Lower leg skin (tissue), 3 donors: Measurements from ENCODE around the gene NUDT1.

Experiments used
- POLR2A ChIP-seq, 2 donors: fragments of 450-650 bp; IDR thresholded peaks; one replicate each; pipeline ENCODE4 v1.6.1; 2016 to 2017; ENCODE audit warnings: antibody characterized with exemption in 2 of 2, mild to moderate bottlenecking in 1 of 2, moderate library complexity in 1 of 2
- TF ChIP-seq, protein P1 (sequence below), 3 donors: fragments of 450-650 bp; IDR thresholded peaks; one replicate each; pipeline ENCODE4 v1.5.1; 2016; ENCODE audit warnings: antibody characterized with exemption in 3 of 3, mild to moderate bottlenecking in 3 of 3, moderate library complexity in 2 of 3

DNA sequence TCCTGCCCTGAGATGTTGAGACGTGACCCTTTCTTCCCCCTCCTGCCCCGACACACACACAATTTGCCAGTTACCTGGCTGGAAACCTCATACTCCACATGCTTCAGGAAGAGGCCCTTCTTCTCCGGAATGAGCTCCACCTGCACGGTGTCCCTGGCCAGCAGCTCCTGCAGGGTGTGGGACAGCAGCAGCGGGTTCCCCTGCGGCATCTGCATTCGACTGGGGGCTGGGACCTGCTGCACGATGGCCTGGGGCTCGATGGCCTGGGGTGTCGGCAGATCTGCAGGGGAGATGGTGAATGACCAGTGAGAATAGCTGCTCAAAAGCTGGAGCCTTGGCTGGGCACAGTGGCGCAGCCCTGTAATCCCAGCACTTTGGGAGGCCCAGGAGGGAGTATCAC, 36.0 kb downstream of the NUDT1 start:
- TF ChIP-seq, protein P1, sequence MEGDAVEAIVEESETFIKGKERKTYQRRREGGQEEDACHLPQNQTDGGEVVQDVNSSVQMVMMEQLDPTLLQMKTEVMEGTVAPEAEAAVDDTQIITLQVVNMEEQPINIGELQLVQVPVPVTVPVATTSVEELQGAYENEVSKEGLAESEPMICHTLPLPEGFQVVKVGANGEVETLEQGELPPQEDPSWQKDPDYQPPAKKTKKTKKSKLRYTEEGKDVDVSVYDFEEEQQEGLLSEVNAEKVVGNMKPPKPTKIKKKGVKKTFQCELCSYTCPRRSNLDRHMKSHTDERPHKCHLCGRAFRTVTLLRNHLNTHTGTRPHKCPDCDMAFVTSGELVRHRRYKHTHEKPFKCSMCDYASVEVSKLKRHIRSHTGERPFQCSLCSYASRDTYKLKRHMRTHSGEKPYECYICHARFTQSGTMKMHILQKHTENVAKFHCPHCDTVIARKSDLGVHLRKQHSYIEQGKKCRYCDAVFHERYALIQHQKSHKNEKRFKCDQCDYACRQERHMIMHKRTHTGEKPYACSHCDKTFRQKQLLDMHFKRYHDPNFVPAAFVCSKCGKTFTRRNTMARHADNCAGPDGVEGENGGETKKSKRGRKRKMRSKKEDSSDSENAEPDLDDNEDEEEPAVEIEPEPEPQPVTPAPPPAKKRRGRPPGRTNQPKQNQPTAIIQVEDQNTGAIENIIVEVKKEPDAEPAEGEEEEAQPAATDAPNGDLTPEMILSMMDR (IDR thresholded peaks at IDR 0.05) = no peak
- TF ChIP-seq POLR2A (IDR thresholded peaks at IDR 0.05) = no peak
